AG04450 (cell line): ENCODE measurements around the gene MYO18A. TPM values are rescaled to one million over a fixed set of nuclear protein-coding genes. Genes with fewer than 3 reads are reported as not detected.

Experiments
- CTCF ChIA-PET: fragments of 300-600, 350-600 bp; formaldehyde crosslinking; extraction: SDS; loops from one replicate; lab custom pipeline; 2022; ENCODE audit warnings: antibody characterized with exemption, inconsistent platforms; lab: Charles Lee
- POLR2A ChIA-PET: fragments of 350-600 bp; formaldehyde crosslinking; extraction: SDS; loops from one replicate; lab custom pipeline; 2021; ENCODE audit warnings: antibody characterized with exemption, inconsistent platforms; lab: Yijun Ruan, JAX
- DNase-seq: peaks from one replicate; pipeline ENCODE4 v3.0.0-alpha.2; 2011; ENCODE audit warnings: low read depth, low spot score
- H3K27ac ChIP-seq: one replicate; pipeline ENCODE4 v1.5.1; 2012; ENCODE audit warnings: low read depth, low read length, control low read depth
- H3K27me3 ChIP-seq: one replicate; pipeline ENCODE4 v1.6.0; 2012; ENCODE audit warnings: low read length; ENCODE audit not compliant: control insufficient read depth, insufficient read depth
- H3K4me3 ChIP-seq: 2 replicates; pipeline ENCODE4 v1.5.1; 2011; ENCODE audit warnings: mild to moderate bottlenecking, low read depth, low read length, control low read depth
- H3K9me3 ChIP-seq: 2 replicates; pipeline ENCODE4 v1.5.1; 2012; ENCODE audit warnings: low read length; ENCODE audit not compliant: control insufficient read depth, insufficient read depth
- polyA plus RNA-seq: library from polyadenylated mRNA; depleted of rRNA; stranded (reverse); fragments of >200 nt; gene quantifications from 2 replicates; pipeline ENCODE4 v1.2.3, GENCODE V29; 2011
- TF ChIP-seq, protein P1 (sequence below): IDR thresholded peaks from 2 replicates; pipeline ENCODE4 v1.5.1; 2011; ENCODE audit warnings: low read depth, low read length, control low read depth, inconsistent platforms

MYO18A gene
- polyA plus RNA-seq, 1 experiment, result 9.8 TPM

DNA sequence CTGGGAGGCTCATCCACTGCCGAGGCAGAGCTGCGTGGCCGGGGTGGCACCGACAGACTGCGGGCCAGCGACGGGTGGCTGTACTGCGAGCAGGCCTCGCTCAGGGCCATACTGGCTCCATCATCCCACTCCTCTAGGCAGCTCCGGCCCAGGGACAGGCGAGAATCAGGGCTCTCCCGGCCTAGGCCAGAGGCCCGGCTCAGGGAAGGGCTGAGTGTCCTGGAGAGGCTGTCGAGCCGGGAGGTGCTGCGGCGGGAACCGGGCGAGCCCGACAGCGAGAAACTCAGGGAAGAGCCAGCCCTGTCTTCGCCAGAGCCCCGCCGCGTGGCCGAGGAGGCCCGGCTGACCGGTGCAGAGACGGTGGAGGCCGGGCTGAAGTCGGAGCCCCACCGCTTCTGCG, 99.9 kb downstream of the MYO18A start:
- Histone ChIP-seq H3K27me3 (no peaks in the 10 kb centered on the region), H3K27ac (no peak overlapping the region), H3K9me3 (no peaks in the 10 kb centered on the region; the same call in 1 of the 2 replicates), H3K4me3 (no peak overlapping the region)
- no peak for DNase-seq
- TF ChIP-seq, protein P1, sequence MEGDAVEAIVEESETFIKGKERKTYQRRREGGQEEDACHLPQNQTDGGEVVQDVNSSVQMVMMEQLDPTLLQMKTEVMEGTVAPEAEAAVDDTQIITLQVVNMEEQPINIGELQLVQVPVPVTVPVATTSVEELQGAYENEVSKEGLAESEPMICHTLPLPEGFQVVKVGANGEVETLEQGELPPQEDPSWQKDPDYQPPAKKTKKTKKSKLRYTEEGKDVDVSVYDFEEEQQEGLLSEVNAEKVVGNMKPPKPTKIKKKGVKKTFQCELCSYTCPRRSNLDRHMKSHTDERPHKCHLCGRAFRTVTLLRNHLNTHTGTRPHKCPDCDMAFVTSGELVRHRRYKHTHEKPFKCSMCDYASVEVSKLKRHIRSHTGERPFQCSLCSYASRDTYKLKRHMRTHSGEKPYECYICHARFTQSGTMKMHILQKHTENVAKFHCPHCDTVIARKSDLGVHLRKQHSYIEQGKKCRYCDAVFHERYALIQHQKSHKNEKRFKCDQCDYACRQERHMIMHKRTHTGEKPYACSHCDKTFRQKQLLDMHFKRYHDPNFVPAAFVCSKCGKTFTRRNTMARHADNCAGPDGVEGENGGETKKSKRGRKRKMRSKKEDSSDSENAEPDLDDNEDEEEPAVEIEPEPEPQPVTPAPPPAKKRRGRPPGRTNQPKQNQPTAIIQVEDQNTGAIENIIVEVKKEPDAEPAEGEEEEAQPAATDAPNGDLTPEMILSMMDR, result no peak
- POLR2A ChIA-PET, result interaction anchor here (0.6 kb wide), 1 partner anchor 18 kb away, joined by 3 read pairs; no protein-coding TSS in a partner anchor
- CTCF ChIA-PET, result interaction anchor here (1.1 to 1.4 kb wide), 2 partner anchors 44 to 115 kb away, joined by 3 to 4 read pairs; no protein-coding TSS in a partner anchor

DNA sequence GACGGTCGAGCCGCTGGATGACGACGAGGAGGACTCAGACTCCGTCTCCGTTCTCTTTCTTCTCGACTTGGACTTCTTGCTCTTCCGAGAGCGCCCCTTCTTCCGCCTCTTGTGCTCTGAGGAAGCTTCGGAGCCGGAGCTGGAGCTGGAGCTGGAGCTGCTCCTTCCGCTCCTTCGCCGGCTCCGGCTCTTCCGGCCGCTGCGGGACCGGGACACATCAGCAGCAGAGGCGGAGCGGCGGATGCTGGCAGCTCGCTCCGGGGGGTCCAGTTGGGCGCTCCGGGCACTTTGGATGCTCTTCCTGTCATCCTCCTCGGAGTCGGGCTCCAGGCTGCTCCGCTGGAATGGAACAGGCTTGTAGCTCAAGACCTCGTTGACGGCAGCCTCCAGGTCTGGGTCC, 100.3 kb downstream of the MYO18A start:
- no peaks in the 10 kb centered on the region for H3K27me3 ChIP-seq
- DNase-seq, result no peak
- no peak overlapping the region for H3K27ac ChIP-seq
- POLR2A ChIA-PET, result interaction anchor here (0.6 kb wide), 1 partner anchor 18 kb away, joined by 3 read pairs; no protein-coding TSS in a partner anchor
- TF ChIP-seq, protein P1, result no peak
- CTCF ChIA-PET, result interaction anchor here (1.1 to 1.4 kb wide), 2 partner anchors 44 to 114 kb away, joined by 3 to 4 read pairs; no protein-coding TSS in a partner anchor
- H3K9me3 ChIP-seq, result no peaks in the 10 kb centered on the region; the same call in 1 of the 2 replicates
- no peak overlapping the region for H3K4me3 ChIP-seq

DNA sequence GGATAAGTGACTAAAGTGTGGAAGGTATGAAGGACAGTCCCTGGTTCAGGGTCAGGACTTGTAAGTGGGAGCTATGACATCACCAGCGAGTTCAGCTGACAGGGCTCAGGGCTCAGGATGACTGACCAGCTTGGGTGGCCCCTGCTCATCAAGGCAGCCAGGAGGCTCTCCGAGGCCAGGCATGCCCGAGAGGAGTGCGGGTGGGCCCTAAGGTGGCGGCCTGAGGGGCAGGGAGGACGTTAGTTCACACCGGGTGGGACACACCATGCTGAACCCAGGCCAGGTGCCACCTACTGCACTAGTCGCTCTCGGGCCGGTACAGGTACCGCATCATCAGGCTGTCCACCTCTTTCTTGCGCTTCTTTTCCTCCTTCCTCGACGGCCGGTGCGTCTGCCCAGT, 100.8 kb downstream of the MYO18A start:
- Histone ChIP-seq H3K4me3 (no peak overlapping the region), H3K27me3 (no peaks in the 10 kb centered on the region), H3K9me3 (no peaks in the 10 kb centered on the region; the same call in 1 of the 2 replicates), H3K27ac (no peak overlapping the region)
- TF ChIP-seq, protein P1, result no peak
- POLR2A ChIA-PET, result no interaction called here
- no peak for DNase-seq
- CTCF ChIA-PET, result interaction anchor here (1.4 kb wide), 1 partner anchor 114 kb away, joined by 4 read pairs; no protein-coding TSS in a partner anchor

DNA sequence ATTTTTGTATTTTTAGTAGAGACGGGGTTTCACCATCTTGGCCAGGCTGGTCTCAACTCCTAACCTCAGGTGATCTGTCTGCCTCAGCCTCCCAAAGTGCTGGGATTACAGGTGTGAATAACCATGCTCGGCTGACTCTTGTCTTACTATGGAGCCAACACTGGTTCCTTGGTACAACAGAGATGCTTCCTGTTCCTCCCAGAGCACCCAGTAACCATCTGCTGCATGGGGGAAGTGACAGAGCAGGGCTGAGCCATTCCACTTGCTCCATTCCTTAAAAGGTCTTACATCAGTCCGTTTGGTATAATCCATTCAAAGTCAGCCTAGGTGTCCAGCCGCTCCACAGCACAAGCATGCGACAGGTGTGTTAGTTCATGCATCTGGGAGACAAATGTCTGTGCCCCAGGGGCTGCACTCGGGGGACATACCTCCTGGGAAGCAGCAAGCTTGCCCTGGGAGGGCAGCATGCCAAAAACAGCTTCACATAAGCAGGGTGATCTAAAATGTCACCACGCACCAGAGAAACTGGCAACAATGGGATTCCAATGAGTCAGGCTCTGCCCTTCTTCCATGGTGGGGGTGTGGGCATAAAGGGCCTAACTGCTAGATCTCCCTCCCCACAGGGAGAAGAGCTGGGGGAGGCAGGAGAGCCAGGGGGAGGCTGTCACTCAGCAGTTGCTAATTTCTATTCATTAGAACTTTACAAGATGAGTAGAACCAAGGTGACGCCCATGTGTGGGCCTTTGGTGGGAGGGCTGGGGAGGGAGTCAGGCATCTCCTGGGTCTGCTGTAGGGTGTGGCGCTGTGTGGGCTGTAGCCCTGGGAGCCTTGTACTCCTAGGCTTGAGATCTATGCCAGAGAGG, 101.8 kb downstream of the MYO18A start:
- DNase-seq, result no peak
- Histone ChIP-seq H3K9me3 (no peaks in the 10 kb centered on the region; the same call in 1 of the 2 replicates), H3K27me3 (no peaks in the 10 kb centered on the region), H3K27ac (no peak overlapping the region), H3K4me3 (no peak overlapping the region)
- TF ChIP-seq, protein P1, result no peak
- CTCF ChIA-PET, result interaction anchor here (1.2 to 1.4 kb wide), 2 partner anchors 34 to 113 kb away, joined by 3 to 4 read pairs; no protein-coding TSS in a partner anchor
- POLR2A ChIA-PET, result interaction anchor here (0.6 kb wide), 1 partner anchor 21 kb away, joined by 3 read pairs; no protein-coding TSS in a partner anchor
